Activated CD8-positive, alpha-beta memory T cell treated with anti-CD3 and anti-CD28 coated beads for 1 hour (primary cell): ENCODE measurements around the gene MPC1.
"Not testable (repeated sequence)": the region's sequence is repeated elsewhere in the genome, so short reads cannot be mapped to it uniquely, and the experiment has no call there.

Experiments used
- DNase-seq, 2 donors: peaks; one replicate each; pipeline ENCODE4 v3.0.0-alpha.2; 2020; ENCODE audit warnings: low read depth in 1 of 2; ENCODE audit errors: extremely low read depth in 1 of 2

Gene MPC1

DNA sequence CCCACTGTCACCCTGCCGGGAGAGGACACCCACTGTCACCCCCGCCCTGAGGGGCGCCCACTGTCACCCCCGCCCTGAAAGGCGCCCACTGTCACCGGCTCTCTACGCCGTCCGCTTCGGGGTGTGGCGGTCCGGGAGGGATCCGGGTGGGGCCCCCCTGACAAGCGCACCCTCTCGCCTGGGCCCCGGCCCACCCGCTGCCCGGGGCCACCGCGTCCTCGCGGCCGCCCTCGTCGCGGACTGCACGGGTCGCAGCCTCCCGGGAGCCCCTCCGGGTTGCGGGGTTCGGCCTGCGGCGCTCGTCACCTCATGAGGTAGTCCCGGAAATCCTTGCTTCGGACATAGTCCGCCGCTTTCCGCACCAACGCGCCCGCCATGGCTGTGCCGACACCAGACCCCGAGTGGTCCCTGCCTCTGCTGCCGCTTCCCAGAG lies 224 bp downstream of the MPC1 start:
- DNase-seq: peak in 1 of 2 donors; percentile 5

DNA sequence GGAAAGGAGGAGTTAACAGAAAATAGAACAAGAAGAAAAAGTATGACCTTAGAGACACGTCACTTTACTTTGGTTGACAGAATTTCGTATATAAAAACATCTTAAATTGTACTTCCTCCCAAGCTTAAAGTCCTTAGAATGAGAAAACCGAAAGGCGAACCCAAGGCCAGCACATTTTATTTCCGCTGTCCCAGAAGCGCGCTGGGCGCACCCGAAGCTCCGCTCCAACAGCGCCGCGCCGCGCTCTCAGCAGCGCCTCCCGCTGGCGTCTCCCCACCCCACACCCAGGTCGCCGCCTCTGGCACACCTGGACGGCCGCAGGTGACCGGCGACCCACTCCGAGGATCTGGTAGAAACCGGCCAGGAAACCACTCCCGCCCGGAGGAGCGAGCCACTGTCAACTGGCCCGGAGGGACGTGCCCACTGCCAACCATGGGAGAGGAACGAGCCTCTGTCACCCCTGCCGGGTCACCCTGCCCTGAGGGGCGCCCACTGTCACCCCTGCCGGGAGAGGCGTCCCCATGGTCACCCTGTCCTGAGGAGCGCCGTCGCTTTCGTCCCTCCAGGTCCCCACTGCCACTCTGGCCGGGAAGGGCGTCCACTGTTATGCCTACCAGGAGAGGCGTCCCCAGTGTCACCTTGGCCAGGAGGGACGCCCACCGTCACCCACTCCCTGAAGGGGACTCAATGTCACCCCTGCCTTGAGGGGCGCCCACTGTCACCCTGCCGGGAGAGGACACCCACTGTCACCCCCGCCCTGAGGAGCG lies 824 bp downstream of the MPC1 start:
- peak in 1 of 2 donors; percentile 51 for DNase-seq

DNA sequence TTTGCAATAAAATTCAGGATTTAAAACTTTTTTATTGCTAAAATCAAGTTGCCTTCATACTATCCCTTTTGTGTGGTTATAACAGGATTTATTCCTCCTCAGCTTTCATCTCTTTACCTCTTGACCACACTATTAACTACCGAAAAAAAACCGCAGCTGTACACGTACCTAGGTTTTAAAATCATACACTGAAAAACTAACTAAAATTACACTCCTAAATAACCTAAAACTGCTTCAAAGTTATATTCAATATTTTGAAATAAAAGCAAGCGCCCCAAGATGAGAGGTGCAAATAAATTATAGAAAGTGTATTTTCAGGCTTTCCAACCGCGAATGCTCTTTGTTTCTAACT lies 1.4 kb downstream of the MPC1 start:
- DNase-seq: no peak

DNA sequence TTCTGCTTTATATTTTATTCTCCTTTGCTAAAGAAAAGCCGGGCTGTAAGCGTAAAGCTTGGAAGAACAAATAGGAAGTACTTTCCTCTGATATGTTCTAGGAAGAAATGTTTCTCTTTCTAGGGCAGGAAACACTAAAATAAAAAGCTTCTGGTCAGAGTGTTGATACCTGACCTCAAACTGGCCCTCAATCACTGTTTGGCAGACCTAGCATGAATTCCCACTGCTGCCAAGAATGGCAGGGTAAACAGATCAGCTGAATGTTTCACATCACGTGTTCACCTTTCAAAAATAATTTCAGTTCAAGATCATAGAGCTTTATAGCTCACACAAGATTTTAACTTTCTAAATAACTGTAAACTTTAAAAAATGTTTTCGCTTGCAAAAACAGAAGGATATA lies 2.9 kb downstream of the MPC1 start:
- DNase-seq: no peak

DNA sequence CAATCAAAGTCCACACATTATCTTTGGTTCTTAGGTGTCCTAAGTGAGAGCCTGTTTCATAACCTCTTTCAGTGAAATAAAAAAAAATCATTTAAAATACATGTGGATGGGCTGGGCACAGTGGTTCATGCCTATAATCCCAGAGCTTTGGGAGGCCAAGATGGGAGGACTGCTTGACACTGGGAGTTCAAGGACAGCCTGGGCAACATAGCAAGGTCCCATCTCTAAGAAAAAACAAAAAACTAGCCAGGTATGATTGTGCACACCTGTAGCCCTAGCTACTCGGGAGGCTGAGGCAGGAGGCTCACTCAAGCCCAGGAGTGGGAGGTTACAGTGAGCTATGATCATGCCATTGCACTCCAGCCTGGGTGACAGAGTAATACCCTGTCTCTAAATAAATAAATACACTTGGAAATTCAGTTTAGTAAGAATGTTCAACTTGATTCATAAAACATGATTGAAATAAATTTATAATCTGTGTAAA lies 3.6 kb downstream of the MPC1 start:
- no peak for DNase-seq

DNA sequence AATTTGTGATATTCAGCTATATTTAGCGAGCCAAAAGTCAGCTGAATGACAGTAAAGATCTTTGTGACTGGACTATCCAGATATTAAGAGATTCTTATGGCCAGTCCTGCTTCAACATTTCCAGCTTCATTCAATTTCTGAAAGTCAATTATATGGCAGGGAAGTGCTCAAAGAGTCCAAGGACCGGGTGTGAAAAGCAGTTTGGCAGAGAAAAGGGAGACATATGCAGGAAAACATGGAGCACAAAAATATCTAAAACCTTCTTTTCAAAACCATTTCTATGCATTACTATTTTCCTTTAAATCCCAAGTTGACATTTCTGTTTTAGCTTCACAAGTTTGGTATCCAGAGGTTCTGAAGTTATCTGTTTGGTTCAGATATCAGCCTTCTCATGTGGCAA lies 5.0 kb downstream of the MPC1 start:
- DNase-seq: no peak

DNA sequence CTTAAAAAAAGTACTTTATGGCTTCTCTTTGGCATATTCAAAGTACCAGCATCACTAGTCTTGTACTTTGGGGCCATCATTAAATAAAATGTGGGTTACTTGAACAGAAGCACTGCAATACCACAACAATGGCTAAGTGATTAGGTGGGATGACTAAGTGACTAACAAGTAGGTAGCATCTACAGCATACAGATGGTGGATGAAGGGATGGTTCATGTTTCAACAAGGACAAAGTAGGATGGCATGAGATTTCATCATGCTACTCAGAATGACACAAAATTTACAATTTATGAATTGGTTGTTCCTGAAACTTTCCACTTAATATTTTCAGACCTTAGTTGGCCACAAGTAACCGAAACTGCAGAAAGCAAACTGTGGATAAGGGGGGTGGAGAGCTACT lies 7.7 kb downstream of the MPC1 start:
- no peak for DNase-seq

DNA sequence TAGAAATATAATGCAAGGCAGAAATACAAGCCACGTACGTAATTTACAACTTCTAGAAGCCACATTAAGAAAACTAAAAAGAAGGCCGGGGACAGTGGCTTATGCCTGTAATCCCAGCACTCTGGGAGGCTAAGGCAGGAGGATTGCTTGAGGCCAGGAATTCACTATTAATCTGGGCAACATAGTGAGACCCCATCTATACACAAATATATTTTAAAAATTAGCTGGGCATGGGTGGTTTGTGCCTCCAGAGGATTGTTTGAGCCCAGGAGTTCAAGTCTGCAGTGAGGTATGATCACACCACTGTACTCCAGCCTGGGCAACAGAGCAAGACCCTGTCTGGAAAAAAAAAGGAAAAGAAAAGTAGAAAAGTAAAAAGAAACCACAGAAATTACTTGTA lies 12.3 kb downstream of the MPC1 start:
- no peak for DNase-seq

DNA sequence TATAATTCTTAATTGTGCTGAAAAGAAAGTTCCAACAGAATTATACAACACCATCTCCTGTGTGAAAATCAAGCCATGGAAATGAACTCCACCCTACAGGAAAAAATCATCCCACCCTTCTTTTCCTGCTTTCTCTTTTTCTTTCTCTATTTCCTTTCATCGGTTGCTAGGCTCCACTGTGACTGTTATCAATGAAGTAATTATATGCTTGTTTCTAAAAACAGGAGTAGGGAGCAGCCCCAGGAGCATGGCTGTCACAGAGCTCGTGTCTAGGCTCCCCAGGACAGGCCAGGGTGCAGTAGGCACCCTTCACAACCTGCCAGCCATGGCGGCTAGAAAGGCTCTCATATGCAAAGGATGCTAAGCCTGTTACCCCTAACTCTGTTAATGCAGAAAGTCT lies 13.0 kb downstream of the MPC1 start:
- no peak for DNase-seq

DNA sequence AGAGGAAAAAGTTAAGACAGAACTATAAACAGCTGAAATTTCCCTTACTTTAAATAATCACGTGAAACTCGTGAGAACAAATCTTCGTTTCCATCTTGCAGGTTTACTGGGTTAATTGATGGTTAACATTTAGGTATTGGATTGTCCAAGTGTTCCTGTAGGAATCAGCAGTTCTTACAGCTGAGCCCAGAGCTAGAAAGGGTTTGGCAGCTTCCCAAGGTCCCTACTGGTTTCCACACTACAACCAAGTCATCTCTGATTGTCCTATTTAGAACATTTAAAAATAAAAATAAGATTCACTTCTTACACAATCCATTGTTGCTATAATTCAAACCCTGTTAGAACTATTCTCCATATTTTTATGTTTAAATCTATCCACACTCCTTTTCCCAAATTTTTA lies 15.8 kb downstream of the MPC1 start:
- no peak for DNase-seq

DNA sequence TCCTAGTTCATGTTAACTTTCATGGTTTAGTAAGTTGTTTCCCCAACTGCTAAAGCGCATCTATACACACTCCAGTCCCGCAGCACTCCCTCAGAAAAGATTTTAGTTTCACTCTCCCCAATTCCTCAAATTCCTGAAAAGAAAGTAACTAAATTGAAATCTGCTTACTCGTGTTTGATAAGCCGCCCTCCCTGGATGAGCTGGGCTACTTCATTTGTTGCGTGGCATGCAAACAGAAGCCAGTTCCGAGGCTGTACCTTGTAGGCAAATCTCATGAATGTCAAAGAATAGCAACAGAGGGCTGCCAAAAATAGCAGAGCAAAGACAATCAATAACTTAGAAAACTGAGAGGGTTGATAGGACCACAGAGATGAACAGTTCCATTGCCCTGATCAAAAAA lies 16.9 kb downstream of the MPC1 start:
- no peak for DNase-seq

DNA sequence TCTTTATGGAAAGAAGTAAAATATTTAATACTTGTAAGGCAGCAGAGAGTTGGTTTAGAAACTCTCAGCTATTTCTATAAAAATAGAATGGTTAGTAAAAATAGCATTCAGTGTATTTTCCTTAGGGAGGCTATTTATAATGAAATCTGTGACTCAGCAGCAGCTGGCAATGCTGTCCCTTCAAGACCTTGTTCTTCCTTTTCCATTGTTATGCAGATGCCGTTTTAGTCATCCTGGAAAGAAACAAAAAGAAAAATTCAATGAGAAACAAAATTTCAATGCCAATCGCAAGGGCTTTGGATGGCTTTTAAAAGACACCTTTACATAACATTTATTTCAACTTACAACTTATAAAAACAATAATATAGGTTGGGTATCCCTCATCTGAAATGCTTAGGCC lies 17.5 kb downstream of the MPC1 start:
- DNase-seq: no peak

DNA sequence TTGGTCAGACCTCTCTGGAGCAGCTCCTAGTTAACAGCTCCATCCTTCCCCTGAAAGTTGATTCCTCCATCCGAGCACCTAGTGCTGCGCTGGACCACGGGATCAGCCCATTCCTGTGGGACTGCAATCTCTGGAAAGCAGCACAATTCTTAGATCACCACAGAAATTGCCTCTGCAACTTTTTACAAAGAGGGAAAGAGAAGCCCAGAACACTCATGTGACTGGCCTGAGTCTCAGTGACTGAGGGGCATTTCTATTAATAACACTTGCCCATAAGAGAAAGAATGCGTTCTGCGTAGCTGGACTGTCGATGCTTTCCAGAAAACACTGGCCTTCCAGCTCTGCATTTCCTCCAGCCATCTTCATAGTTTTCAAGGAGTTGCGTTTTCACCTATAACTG lies 18.3 kb downstream of the MPC1 start:
- no peak for DNase-seq

DNA sequence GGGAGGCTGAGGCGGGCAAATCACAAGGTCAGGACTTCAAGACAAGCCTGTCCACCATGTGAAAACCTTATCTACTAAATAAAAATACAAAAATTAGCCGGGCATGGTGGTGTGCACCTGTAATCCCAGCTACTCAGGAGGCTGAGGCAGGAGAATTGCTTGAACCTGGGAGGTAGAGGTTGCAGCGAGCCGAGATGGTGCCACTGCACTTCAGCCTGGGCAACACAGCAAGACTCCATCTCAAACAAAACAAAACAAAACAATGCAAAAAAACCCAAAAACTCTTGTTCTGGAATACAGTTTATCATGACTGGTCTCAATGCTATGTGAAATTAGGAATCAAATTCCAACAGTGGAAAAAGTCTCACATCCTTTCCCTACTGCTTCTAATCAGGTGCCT lies 20.3 kb downstream of the MPC1 start:
- not testable (repeated sequence) for DNase-seq

DNA sequence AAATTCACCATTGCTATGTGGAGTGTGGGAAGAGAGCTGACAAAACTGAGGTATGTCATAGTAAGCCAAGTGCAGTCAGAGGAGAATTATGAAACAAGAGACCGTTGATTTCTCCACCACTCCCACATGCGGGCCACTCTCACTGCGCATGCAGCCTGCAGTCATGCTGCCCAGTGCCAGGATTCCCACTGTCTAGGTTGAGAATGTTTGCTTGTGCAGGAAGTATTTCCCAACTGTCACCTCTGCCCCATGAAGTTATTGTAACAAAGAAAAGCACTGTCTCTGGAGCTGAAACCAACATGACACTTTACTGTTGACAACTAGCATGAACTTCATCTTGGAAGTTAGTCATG lies 21.7 kb downstream of the MPC1 start:
- DNase-seq: no peak

DNA sequence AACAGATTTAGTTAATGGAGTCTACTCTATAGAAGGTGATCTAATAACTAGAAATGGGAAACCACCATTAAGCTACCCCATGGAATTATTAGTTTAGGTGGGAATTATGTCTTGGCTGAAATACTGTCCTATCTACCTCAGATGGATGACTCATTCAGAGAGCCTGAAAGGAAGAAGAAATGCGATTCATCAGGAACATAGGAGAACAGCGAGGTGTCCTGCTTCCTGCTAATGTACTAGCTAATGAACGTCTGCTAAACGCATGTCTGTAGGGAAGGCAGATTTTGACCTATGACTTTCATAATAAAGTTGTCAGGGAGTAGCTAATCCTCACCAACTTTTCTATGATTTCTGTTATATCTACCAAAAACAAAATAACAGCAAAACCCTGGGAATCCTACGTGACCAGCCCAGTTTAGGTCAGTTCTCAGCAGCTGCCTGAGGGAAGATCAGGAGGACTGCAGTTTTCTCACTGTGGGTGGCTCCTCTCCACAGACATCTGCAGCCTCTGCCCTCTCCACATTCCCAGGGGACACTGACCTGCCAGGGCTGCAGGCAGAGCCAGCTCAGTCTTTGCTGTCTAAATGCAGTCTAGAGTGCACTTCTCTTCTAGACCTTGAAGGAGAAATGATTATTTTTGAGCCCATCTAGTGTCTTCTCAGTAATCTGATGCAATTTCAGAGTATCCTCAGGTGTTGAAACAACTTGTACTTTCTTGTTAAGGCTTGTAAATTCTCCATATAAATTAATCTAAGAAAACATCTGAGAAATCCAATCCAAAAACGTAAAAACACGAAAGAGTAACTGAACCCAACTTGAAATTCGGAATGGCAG lies 22.3 kb downstream of the MPC1 start:
- DNase-seq: no peak

DNA sequence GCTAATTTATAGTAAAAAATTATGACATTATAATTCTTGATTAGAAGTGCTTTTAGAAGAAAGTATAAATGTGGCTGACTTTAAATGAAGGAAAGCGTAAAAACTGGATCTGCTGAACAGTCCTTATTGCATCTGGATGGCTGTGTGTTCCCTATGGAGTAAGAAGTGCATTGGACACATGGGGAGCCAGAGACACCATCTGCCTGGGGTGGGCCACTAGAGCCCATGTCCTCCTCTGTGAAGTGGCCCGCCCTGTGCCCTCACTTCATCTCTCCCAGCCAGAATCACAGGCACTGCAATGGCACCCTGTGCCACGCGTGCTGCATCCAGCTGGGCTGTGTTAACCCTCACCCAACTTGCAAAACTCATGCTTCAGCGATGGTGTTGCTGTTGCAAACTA lies 27.2 kb downstream of the MPC1 start:
- DNase-seq: no peak

DNA sequence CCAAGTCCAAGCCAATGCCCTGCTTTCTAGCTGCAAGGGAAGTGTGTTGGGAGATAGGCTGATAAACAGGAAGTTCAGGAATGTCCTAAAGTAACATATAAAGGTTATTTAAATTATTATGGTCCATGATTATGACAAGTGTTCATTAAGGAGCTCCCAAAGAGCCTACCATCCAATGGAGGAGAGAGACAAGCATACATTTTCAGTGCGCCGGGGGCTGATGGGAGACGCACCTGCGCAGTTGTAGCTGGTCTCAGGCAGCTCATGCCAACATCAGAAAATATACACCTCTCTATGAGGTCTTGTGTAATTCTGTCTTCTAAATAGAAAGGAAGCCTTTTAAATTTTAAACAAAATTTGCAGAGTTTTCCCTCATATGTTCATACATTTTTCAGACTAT lies 27.8 kb downstream of the MPC1 start:
- no peak for DNase-seq

DNA sequence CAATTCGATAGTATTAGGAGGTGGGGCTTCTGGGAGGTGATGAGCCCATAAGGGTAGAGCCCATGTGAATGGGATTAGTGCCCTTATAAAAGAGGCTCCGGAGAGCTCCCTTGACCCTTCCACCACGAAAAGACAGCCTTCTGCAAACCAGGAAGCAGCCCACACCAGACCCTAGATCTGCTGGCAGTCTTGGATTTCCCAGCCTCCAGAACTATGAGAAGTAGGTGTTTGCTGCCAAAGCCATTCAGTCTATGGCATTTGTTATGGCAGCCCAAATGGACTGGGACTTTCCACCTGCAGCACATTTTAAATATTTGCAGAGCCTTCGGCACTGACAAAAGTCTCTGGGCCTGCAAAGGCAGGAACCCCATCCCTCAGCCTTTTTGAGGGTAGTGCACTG lies 28.6 kb downstream of the MPC1 start:
- DNase-seq: no peak

DNA sequence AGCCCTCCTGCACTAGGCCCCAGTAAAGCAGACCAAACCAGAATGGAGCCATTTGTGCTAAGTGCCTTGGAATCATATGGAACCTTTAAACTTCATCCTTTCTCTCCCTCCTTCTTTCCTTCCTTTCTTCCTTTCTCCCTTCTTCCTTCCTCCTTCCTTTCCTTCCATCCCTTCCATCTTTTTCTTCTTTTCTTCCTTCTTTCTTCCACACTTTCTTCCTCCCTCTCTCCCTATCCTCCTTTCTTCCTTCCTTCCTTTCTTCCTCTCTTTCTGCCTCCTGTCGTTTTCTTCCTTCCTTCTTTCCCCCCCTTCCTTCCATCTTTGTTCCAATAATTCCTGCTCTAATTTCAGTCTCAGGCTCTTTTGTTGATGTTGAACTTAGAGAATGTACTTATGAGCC lies 29.2 kb downstream of the MPC1 start:
- DNase-seq: no peak

DNA sequence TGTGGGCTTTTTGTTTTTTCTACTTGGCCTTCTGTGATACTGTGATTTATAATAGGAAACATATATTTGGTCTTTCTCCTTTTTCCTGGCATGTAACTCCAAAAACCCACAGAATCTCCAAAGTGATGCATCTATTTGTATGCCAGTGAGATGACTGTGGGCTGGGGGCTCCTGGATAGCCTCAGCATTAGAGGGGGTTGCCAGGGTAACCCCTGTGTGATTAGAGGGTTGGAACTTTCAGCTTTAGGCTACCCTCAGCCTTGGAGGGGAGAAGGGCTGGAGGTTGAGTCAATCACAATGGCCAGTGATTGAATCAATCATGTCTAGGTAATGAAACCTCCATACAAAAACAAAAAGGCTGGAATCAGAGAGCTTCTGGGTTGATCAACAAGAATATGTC lies 29.8 kb downstream of the MPC1 start:
- no peak for DNase-seq

DNA sequence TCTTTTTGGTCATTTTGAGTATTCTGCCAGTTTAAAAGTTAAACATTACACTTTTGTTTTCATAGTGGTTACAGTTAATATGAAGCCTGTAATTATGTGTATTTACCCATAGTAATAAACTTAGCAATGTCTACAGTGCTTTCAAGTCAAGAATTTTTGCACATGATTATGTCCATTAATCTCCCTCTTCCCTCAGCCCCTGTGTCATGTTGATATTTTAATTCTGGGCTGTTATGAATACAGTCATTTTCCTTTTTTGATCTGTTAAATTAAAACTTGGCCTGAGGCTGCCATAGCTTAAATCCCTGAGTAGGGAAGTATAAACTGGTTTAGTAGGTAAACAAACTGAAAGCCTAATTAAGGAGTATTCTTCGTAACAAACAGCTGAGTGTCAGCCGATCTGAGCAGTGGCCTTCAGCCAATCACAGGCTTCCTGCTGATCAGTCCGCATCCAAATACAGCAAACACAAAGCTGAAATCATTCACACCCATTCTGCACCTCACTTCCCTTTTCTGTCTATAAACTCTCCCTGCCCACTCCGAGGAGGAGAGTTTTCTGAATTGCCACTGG lies 30.9 kb downstream of the MPC1 start:
- no peak for DNase-seq
